Stomach smooth muscle (tissue), 2 donors: ENCODE data around the gene IFNAR1.
"Not testable (repeated sequence)": the region's sequence is repeated elsewhere in the genome, so short reads cannot be mapped to it uniquely, and the experiment has no call there.

ENCODE experiments used
- H3K27ac ChIP-seq: one replicate; pipeline ENCODE4 v1.7.0; 2013; ENCODE audit warnings: mild to moderate bottlenecking, low read length, inconsistent platforms
- H3K27me3 ChIP-seq, 2 donors: one replicate each; pipeline ENCODE4 v1.7.0; 2013; ENCODE audit warnings: low read length in 2 of 2; ENCODE audit not compliant: insufficient read depth in 2 of 2, control insufficient read depth in 1 of 2
- H3K36me3 ChIP-seq, 2 donors: one replicate each; pipeline ENCODE4 v1.7.0; 2013; ENCODE audit warnings: low read length in 2 of 2; ENCODE audit not compliant: control insufficient read depth in 2 of 2, insufficient read depth in 2 of 2
- H3K4me1 ChIP-seq: one replicate; pipeline ENCODE4 v1.7.0; 2013; ENCODE audit warnings: low read length; ENCODE audit not compliant: control insufficient read depth, insufficient read depth
- H3K4me3 ChIP-seq, 2 donors: one replicate each; pipeline ENCODE4 v1.7.0; 2013; ENCODE audit warnings: low read length in 2 of 2
- H3K9ac ChIP-seq, 2 donors: one replicate each; pipeline ENCODE4 v1.7.0; 2013; ENCODE audit warnings: low read length in 2 of 2, mild to moderate bottlenecking in 1 of 2
- H3K9me3 ChIP-seq, 2 donors: one replicate each; pipeline ENCODE4 v1.7.0; 2013; ENCODE audit warnings: low read length in 2 of 2; ENCODE audit not compliant: control insufficient read depth in 2 of 2
- donor health status: healthy.
- donor health status: Pancreatic carcinoma.

Gene IFNAR1

DNA sequence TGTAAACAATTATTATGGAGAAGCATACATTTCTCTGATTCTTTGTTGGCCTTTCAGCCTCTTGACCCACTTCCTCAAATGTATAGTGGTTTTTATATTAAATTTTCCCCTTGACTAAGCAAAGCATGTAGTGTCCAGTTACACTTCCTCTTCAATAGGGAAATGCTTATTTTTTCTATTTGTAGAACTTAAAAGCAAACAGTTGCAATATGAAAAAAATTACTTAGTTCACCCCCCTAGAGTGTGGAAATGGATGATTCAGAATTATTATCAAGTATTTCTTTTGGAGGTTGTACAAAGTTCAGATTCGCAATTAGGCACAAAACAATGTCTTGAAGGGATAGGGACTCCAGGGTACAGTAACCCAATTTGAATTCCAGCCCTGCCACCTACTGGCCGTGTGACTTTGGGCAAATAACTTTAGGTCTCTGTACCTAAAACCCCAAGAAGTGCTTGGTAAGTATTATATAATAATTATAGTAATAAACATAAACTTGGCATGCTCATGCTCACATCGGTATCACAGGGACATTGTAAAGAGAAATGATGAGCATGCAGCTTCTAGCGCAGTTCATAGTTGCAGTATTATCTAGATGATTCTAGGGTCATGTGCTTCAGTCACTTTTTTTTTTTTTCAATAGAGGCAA lies 49.8 kb downstream of the IFNAR1 start:
- peaks cover 2 to 3% of the 10 kb centered on the region in 2 donors for H3K27me3 ChIP-seq
- no peak overlapping the region for H3K27ac ChIP-seq
- peaks cover 0 to 5% of the 10 kb centered on the region in 2 donors for H3K9me3 ChIP-seq
- H3K36me3 ChIP-seq: no peaks in the 10 kb centered on the region
- no peaks in the 10 kb centered on the region for H3K4me1 ChIP-seq
- no peak overlapping the region for H3K4me3 ChIP-seq
- no peak overlapping the region for H3K9ac ChIP-seq

- H3K27ac ChIP-seq: no peak overlapping the region
These were observed 50.4 kb downstream of the IFNAR1 start for GRCh38 chr21:33375101-33375644.

DNA sequence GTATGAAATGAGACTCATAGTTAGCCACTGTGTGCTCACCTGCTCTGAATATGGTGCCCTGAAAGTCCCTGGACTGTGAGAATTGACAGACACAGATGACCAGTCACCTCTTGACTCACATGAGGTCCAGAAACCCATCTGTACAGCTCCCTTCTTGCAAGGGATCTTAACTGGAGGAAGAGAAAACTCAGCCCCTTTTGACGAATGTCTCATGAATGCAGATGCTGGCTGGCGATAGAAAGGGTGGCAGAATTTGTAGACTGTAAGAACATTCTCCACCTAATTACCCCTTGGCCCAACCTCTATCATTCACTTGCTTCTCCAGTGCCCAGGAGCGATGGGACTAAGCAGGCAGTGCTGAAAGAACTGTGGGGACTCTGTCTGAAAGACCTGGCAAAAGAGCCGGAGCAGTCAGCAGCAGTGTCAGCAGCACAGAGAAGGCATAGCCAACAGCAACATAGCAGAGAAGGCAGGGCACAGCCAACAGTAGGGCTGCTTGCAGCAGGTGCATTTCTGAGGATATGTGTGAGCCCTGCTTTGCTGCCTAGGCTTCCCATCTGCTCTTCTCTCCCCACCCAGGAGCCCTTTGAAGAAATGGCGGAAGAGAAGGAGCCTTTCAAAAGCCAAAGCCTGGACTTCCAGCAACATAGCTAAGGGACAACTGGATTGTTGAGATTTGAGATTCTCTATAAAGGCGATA lies 52.6 kb downstream of the IFNAR1 start:
- H3K36me3 ChIP-seq: no peaks in the 10 kb centered on the region
- peaks cover 2 to 3% of the 10 kb centered on the region in 2 donors for H3K27me3 ChIP-seq
- no peak overlapping the region for H3K9ac ChIP-seq
- H3K27ac ChIP-seq: no peak overlapping the region
- H3K9me3 ChIP-seq: no peaks in the 10 kb centered on the region
- peaks cover 6% of the 10 kb centered on the region for H3K4me1 ChIP-seq
- no peak overlapping the region for H3K4me3 ChIP-seq

More at GRCh38 chr21:33375101-33375644, 50.4 kb downstream of the IFNAR1 start:
- no peak overlapping the region for H3K9ac ChIP-seq
- no peak overlapping the region for H3K4me3 ChIP-seq
- no peaks in the 10 kb centered on the region for H3K36me3 ChIP-seq
- no peaks in the 10 kb centered on the region for H3K4me1 ChIP-seq
- H3K27me3 ChIP-seq: peaks cover 2 to 3% of the 10 kb centered on the region in 2 donors
- H3K9me3 ChIP-seq: peaks cover 0 to 2% of the 10 kb centered on the region in 2 donors

GRCh38 chr21:33378081-33378480 lies 53.3 kb downstream of the IFNAR1 start:
- H3K9ac ChIP-seq: no peak overlapping the region
- peaks cover 2 to 3% of the 10 kb centered on the region in 2 donors for H3K27me3 ChIP-seq
- H3K4me3 ChIP-seq: no peak overlapping the region
- no peaks in the 10 kb centered on the region for H3K36me3 ChIP-seq
- no peaks in the 10 kb centered on the region for H3K9me3 ChIP-seq
- no peak overlapping the region for H3K27ac ChIP-seq
- H3K4me1 ChIP-seq: peaks cover 11% of the 10 kb centered on the region

GRCh38 chr21:33379934-33380333 lies 55.2 kb downstream of the IFNAR1 start:
- peak overlapping the region in 1 of 2 donors; percentile 40 for H3K4me3 ChIP-seq
- peaks cover 16% of the 10 kb centered on the region for H3K4me1 ChIP-seq
- not testable (repeated sequence) for H3K27ac ChIP-seq, H3K27me3 ChIP-seq, H3K9me3 ChIP-seq, H3K36me3 ChIP-seq
- H3K9ac ChIP-seq: peak overlapping the region in 1 of 2 donors; percentile 45

- no peaks in the 10 kb centered on the region for H3K9me3 ChIP-seq
- H3K4me1 ChIP-seq: peaks cover 16% of the 10 kb centered on the region
- H3K4me3 ChIP-seq: peak overlapping the region; percentile 29 to 40
- H3K27me3 ChIP-seq: peaks cover 0 to 2% of the 10 kb centered on the region in 2 donors
- H3K9ac ChIP-seq: peak overlapping the region in 1 of 2 donors; percentile 45
- H3K36me3 ChIP-seq: no peaks in the 10 kb centered on the region
- no peak overlapping the region for H3K27ac ChIP-seq
These were observed 55.8 kb downstream of the IFNAR1 start for GRCh38 chr21:33380483-33380998.

GRCh38 chr21:33381381-33381780 lies 56.6 kb downstream of the IFNAR1 start:
- peaks cover 16% of the 10 kb centered on the region for H3K4me1 ChIP-seq
- not testable (repeated sequence) for H3K27me3 ChIP-seq, H3K27ac ChIP-seq

DNA sequence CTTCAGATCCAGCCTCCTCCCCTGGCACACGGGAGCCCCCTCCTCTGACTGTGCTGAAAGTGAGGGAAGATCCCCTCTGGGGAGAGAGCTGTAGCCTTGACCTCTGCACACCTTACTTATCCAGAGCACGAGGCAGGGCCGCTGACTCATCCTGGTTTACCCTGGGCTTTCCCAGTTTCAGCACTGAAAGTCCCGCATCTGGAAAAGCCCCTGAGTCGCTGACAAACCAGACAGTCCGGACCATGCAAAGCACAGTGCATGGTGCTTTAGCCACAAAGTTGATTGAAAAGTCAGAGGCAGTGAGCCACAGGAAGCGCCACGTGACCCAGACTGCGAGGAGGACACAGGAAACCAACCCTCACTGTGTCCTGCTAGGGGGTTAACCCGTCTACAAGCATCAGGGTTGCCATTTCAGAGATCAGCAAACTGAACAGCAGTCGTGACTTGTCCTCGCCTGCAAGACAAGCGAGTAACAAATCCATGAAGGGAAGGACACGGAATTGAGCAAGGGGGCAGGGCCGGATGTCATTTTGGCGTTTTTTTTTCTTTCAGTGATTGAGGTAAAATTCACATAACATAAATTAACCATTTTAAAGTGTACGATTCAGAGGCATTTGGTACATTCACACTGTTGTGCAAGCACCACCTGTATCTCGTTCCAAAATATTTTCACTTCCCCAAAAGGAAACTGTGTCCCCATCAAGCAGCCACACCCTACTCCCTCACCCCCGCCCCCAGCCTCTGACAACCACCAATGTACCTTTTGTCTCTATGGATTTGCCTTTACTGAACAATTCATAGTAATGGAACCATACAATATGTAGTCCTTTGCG lies 58.5 kb downstream of the IFNAR1 start:
- Histone ChIP-seq H3K9ac (peak overlapping the region in 1 of 2 donors; percentile 29), H3K4me1 (peaks cover 16% of the 10 kb centered on the region), H3K27ac (no peak overlapping the region), H3K4me3 (peak overlapping the region in 1 of 2 donors; percentile 22), H3K9me3 (no peaks in the 10 kb centered on the region), H3K27me3 (no peaks in the 10 kb centered on the region), H3K36me3 (no peaks in the 10 kb centered on the region)

More at GRCh38 chr21:33381381-33381780, 56.6 kb downstream of the IFNAR1 start:
- not testable (repeated sequence) for H3K36me3 ChIP-seq, H3K9me3 ChIP-seq, H3K4me3 ChIP-seq, H3K9ac ChIP-seq

- Histone ChIP-seq H3K9ac (no peak overlapping the region), H3K27ac (no peak overlapping the region), H3K9me3 (no peaks in the 10 kb centered on the region), H3K36me3 (no peaks in the 10 kb centered on the region), H3K4me1 (peaks cover 16% of the 10 kb centered on the region), H3K27me3 (peaks cover 0 to under 1% of the 10 kb centered on the region in 2 donors), H3K4me3 (no peak overlapping the region)
These were observed 60.1 kb downstream of the IFNAR1 start for GRCh38 chr21:33384841-33385331.

DNA sequence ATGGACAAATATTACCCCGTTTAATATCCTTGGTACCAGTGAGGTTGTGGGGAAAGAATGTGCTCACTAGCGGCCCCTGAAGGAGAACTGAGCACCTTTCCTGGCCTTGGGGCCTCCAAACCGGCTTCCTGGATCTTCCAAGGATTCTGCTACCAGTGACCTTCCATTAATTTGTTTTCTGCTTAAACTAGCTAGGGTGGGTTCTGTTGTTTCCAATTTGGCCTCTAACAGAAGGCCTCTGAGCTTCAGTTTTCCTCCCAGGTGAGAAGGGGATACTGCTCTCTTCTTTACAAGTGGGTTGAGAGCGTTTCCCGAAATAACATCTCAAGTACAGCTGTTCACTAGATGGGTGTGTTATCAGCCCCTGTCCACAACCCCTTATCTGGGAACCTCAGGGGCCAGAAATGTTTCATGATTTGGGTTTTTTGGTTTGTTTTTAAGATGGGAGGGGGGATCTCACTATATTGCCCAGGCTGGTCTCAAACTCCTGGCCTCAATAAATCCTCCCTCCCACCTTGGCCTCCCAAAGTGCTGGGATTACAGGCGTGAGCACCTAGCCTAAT lies 61.5 kb downstream of the IFNAR1 start:
- no peak overlapping the region for H3K4me3 ChIP-seq
- no peaks in the 10 kb centered on the region for H3K9me3 ChIP-seq
- H3K36me3 ChIP-seq: no peaks in the 10 kb centered on the region
- peaks cover 0 to 4% of the 10 kb centered on the region in 2 donors for H3K27me3 ChIP-seq
- H3K4me1 ChIP-seq: peaks cover 10% of the 10 kb centered on the region
- no peak overlapping the region for H3K9ac ChIP-seq
- no peak overlapping the region for H3K27ac ChIP-seq
